ENCODE data around the gene ROBO2.
A peak's percentile ranks its signal among the peaks of the same experiment; 100 is the strongest.

Gene ROBO2

DNA sequence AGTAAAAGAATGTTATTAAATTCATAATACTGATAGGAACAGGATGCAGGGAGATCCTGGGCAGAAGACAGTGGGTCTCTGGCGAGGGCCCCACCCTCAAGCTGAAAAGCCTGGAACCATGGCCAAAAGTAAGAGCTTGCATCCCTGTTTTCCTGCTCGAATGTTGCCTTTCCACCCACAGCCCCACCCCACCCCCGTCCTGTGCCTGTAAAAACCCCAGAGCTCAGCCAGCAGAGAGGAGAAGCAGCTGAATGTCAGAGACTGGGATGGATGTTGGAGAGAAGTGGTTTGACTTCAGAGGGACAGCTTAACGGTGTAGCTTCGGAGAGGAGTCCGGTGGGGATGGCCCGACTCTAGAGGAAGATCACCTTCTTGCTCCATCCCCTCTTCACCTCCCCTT is 207.9 kb downstream of the ROBO2 start:
- TF ChIP-seq, protein P1, sequence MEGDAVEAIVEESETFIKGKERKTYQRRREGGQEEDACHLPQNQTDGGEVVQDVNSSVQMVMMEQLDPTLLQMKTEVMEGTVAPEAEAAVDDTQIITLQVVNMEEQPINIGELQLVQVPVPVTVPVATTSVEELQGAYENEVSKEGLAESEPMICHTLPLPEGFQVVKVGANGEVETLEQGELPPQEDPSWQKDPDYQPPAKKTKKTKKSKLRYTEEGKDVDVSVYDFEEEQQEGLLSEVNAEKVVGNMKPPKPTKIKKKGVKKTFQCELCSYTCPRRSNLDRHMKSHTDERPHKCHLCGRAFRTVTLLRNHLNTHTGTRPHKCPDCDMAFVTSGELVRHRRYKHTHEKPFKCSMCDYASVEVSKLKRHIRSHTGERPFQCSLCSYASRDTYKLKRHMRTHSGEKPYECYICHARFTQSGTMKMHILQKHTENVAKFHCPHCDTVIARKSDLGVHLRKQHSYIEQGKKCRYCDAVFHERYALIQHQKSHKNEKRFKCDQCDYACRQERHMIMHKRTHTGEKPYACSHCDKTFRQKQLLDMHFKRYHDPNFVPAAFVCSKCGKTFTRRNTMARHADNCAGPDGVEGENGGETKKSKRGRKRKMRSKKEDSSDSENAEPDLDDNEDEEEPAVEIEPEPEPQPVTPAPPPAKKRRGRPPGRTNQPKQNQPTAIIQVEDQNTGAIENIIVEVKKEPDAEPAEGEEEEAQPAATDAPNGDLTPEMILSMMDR (IDR thresholded peaks at IDR 0.05) = no peak

- TF ChIP-seq, protein P1 (IDR thresholded peaks at IDR 0.05) = no peak
Measured at GRCh38 chr3:77248420-77248819, 208.5 kb downstream of the ROBO2 start.

DNA sequence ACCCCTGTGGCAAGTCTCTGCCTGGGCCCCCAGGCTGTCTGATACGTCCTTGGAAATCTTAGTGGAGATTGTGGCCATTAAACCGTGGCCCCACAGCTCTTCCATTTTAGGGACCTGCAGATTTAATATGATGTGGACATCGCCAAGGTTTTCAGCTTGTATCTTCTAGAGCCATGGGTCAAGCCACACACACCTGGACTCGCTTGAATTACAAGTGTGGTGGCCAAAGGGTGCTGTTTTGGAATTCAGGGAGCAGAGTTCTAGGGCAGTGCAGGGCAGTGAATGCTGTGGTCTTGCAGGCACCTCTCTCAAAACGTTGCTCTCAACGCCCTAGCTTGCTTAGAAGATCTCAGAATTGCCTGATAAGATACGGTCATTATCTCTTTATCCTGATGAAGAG is 211.2 kb downstream of the ROBO2 start:
- TF ChIP-seq, protein P1 (IDR thresholded peaks at IDR 0.05) = no peak

DNA sequence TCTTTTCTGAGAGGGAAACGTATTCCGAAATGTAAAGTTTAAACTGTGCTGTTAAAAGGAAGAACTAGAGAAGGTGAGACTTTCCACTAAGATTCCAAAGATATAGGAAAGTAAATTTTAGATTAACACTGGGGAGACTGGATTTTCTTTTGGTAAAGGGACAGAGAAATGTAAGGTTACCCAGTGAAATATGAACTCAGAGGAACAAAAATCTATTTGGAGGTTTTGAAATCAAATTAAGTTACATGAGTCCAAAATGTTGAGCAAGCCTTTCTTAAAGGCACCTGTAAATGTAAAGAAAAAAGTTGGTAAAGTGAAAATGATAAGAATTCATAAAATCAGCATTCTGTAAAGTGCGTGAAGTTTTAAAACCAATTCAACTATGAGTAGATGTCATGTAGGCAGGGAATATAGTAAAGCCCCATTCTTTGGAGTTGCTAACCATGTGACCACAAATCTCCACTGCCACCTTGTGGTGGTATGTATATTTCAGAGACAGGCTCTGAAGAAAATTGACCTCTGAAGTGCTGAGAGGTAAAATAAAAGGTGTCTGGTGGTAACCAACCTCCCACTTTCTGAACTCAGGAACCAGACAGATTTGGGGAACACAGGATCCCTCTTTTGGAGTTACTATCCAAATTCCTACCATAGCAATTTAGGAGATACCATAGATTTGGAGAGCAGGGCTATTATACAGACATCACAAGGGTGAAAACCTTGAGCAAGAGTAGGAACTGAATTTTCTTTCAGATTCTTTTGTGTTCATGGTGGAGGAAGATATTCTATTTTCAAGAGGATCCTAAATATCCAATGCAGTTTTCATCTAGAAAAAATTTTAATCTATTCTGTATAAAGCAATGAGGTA is 215.3 kb downstream of the ROBO2 start:
- TF ChIP-seq, protein P1 (IDR thresholded peaks at IDR 0.05) = peak; percentile 72

- TF ChIP-seq, protein P1 (IDR thresholded peaks at IDR 0.05) = no peak
Measured at GRCh38 chr3:77256584-77257503, 216.9 kb downstream of the ROBO2 start.

DNA sequence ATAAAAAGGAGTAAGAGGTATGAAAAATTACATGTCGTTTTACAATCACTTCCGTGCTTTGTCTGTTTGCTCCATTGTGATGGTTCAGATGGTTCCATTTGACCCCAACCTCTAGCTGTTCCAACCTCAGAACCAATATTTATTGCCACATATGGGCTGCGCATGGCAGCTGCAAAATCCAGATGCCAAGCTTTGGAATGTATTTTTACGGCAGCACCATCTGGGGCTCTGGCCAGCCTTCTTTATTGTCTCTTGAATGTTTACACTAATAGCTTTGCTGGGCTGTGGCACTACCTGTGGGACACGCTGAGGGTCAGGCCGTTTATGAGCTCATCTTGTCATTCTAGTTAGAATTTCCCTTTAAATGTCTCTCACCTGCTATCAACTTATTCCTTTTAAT is 219.8 kb downstream of the ROBO2 start:
- TF ChIP-seq, protein P1 (IDR thresholded peaks at IDR 0.05) = no peak

DNA sequence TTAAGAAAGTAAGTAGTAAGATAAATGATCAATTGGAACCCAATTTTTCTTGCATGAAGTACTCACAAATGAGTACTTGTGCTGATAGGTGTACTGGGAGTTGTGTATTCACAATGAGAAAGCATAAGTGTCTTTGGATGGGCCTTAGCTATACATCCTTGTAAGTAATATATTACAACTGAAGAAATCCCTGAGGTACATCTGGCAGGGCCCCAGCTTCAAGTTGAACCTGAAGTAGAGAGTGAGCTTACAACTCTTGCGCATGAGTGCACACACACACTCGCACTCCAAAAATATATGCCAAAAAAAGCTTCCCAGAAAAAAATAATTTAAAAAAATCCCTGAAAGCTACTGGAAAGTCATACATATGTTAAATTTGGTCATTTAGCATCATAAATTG is 222.5 kb downstream of the ROBO2 start:
- TF ChIP-seq, protein P1 (IDR thresholded peaks at IDR 0.05) = no peak
